ENCODE results near the gene EEF1A1.
"Not testable (repeated sequence)": the region's sequence is repeated elsewhere in the genome, so short reads cannot be mapped to it uniquely, and the experiment has no call there.

The EEF1A1 gene

DNA sequence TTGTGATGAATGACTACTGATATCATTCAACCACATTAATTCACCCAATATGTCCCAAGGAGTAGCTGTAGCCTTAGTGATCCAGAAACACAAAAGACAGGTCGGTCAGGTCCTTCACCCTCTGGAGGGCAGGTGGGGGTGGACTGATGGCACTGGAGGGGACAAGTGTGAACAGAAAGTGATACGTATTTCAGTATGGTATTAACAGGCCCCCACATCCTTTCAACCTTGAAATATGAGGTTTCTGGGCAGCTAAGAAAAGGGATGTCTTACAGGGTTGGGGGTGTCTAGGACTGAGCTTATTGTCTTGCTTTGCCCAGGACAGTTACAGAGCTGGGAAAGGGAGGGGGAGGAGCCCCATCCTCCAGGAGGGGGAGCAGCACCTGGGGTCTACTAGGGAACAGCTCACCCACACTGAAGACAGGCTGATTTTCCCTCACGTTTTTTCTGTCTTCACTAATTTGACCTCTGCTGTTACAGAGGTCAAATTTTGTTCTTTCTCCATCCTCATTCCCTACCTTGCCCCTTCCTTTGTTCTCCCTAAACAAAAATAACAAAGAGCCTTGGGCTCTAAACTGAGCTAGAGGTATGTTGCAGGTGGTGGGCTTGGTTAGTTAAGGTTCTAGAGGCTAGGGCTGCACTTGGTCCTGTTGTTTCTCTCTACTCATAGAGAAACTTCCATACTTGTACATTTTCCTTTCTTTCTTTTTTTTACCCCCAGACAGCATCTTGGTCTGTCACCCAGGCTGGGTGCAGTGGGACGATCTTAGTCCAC is 38.0 kb upstream of the EEF1A1 start:
- no peak for TF ChIP-seq Cebpa-rat (IDR thresholded peaks at IDR 0.05)
- H3K27ac ChIP-seq: no peak overlapping the region
- no peaks in the 10 kb centered on the region for H3K27me3 ChIP-seq
- no peak overlapping the region for H3K4me2 ChIP-seq
- H3K4me3 ChIP-seq: no peak overlapping the region
- no peaks in the 10 kb centered on the region for H3K9me3 ChIP-seq
- no peaks in the 10 kb centered on the region for H3K36me3 ChIP-seq
- no peak overlapping the region for H3K9ac ChIP-seq
- H3K4me1 ChIP-seq: no peaks in the 10 kb centered on the region
- no peaks in the 10 kb centered on the region for H4K20me1 ChIP-seq

GRCh38 chr6:73556836-73557235 is 36.0 kb upstream of the EEF1A1 start:
- TF ChIP-seq Cebpa-rat (IDR thresholded peaks at IDR 0.05): no peak
- H3K9ac ChIP-seq: no peak overlapping the region
- H3K36me3 ChIP-seq: no peaks in the 10 kb centered on the region
- no peaks in the 10 kb centered on the region for H3K4me1 ChIP-seq
- no peaks in the 10 kb centered on the region for H3K27me3 ChIP-seq
- H3K4me2 ChIP-seq: no peak overlapping the region
- no peak overlapping the region for H3K27ac ChIP-seq
- H3K4me3 ChIP-seq: no peak overlapping the region
- H4K20me1 ChIP-seq: no peaks in the 10 kb centered on the region
- H3K9me3 ChIP-seq: no peaks in the 10 kb centered on the region

DNA sequence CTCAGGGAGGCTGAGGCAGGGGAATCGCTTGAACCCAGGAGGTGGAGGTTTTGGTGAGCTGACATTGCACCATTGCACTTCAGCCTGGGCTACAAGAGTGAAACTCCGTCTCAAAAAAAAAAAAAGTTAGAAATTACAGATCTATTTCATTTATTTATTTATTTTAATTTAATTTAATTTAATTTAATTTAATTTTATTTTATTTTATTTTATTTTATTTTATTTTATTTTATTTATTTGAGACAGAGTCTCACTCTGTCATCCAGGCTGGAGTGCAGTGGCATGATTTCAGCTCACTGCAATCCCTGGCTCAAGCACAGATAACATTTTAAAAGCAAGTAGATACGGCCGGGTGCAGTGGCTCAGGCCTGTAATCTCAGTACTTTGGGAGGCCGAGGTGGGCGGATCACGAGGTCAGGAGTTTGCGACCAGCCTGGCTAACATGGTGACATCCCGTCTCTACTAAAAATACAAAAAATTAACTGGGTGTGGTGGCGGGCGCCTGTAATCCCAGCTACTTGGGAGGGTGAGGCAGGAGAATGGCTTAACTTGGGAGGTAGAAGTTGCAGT is 34.6 kb upstream of the EEF1A1 start:
- H3K9ac ChIP-seq, H3K4me1 ChIP-seq, H3K4me3 ChIP-seq, H3K27ac ChIP-seq, H3K27me3 ChIP-seq, H3K9me3 ChIP-seq, H3K36me3 ChIP-seq, H3K4me2 ChIP-seq, H4K20me1 ChIP-seq: not testable (repeated sequence)

DNA sequence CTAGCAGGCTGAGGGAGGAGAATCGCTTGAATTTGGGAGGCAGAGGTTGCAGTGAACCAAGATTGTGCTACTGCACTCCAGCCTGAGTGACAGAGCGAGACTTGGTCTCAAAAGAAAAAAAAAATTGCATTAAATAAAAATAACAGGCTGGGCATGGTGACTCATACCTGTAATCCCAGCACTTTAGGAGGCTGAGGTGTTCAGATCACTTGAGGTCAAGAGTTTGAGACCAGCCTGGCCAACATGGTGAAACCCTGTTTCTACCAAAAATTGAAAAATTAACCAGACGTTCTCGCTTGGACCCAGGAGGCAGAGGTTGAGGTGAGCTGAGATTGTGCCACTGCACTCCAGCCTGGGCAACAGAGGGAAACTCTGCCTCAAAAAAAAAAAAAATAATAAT is 30.3 kb upstream of the EEF1A1 start:
- H3K9ac ChIP-seq, H3K27me3 ChIP-seq, H3K36me3 ChIP-seq, H4K20me1 ChIP-seq, H3K4me1 ChIP-seq, H3K4me2 ChIP-seq, H3K4me3 ChIP-seq, H3K9me3 ChIP-seq, H3K27ac ChIP-seq: not testable (repeated sequence)

- Histone ChIP-seq H3K4me3 (no peak overlapping the region), H3K4me1 (no peaks in the 10 kb centered on the region), H3K27me3 (no peaks in the 10 kb centered on the region), H3K9me3 (no peaks in the 10 kb centered on the region), H3K4me2 (no peak overlapping the region), H3K9ac (no peak overlapping the region), H3K27ac (no peak overlapping the region), H4K20me1 (no peaks in the 10 kb centered on the region), H3K36me3 (no peaks in the 10 kb centered on the region)
- TF ChIP-seq Cebpa-rat (IDR thresholded peaks at IDR 0.05): no peak
Observed at GRCh38 chr6:73548458-73549446, 27.9 kb upstream of the EEF1A1 start.

GRCh38 chr6:73547036-73547435 is 26.2 kb upstream of the EEF1A1 start:
- H3K9ac ChIP-seq: no peak overlapping the region
- no peaks in the 10 kb centered on the region for H4K20me1 ChIP-seq
- H3K36me3 ChIP-seq: no peaks in the 10 kb centered on the region
- H3K4me2 ChIP-seq: no peak overlapping the region
- no peaks in the 10 kb centered on the region for H3K27me3 ChIP-seq
- no peaks in the 10 kb centered on the region for H3K4me1 ChIP-seq
- TF ChIP-seq Cebpa-rat (IDR thresholded peaks at IDR 0.05): no peak
- H3K27ac ChIP-seq: no peak overlapping the region
- no peaks in the 10 kb centered on the region for H3K9me3 ChIP-seq
- H3K4me3 ChIP-seq: no peak overlapping the region

GRCh38 chr6:73542891-73543290 is 22.1 kb upstream of the EEF1A1 start:
- Histone ChIP-seq H3K4me2 (no peak overlapping the region), H3K4me3 (no peak overlapping the region), H3K27me3 (no peaks in the 10 kb centered on the region), H3K36me3 (no peaks in the 10 kb centered on the region), H3K27ac (no peak overlapping the region), H3K4me1 (no peaks in the 10 kb centered on the region), H3K9ac (no peak overlapping the region), H4K20me1 (no peaks in the 10 kb centered on the region), H3K9me3 (no peaks in the 10 kb centered on the region)
- no peak for TF ChIP-seq Cebpa-rat (IDR thresholded peaks at IDR 0.05)

DNA sequence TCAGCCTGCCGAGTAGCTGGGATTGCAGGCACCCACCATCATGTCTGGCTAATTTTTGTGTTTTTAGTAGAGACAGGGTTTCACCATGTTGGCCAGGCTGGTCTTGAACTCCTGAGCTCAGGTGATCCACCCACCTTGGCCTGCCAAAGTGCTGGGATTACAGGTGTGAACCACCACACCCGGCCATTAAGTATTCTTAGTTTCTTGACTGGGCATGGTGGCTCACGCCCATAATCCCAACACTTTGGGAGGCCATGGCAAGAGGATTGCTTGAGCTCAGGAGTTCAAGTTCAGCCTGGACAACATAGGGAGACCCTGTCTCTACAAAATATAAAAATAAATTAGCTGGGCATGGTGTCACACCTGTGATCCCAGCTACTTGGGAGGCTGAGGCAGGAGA is 21.6 kb upstream of the EEF1A1 start:
- not testable (repeated sequence) for H3K4me3 ChIP-seq, H3K4me1 ChIP-seq, H3K27ac ChIP-seq, H3K36me3 ChIP-seq, H3K9ac ChIP-seq, H4K20me1 ChIP-seq, H3K9me3 ChIP-seq, H3K4me2 ChIP-seq, H3K27me3 ChIP-seq

DNA sequence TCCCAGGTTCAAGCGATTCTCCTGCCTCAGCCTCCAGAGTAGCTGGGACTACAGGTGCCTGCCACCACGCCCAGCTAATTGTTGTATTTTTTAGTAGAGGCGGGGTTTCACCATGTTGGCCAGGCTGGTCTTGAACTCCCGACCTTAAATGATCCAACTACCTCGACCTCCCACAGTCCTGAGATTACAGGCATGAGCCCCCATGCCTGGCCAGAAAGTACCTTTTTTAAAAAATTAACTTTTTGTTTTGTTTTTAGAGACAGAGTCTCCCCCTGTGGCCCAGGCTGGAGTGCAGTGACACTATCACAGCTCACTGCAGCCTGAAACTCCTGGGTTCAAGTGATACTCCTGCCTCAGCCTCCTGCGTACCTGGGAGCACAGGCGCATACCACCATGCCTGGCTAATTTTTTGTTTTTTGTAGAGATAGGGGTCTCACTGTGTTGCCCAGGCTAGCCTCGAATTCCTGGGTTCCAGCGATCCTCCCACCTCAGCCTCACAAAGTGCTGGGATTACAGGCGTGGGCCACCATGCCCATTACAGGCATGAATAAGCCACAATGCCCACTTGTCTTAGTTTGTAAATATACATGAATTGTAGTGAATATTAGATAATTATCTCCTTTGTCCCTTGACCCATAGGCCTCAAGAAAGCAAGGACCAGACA is 17.4 kb upstream of the EEF1A1 start:
- H3K9me3 ChIP-seq: no peaks in the 10 kb centered on the region
- no peaks in the 10 kb centered on the region for H3K27me3 ChIP-seq
- H3K4me2 ChIP-seq: no peak overlapping the region
- H3K4me3 ChIP-seq: no peak overlapping the region
- H3K9ac ChIP-seq: no peak overlapping the region
- H4K20me1 ChIP-seq: no peaks in the 10 kb centered on the region
- TF ChIP-seq Cebpa-rat (IDR thresholded peaks at IDR 0.05): no peak
- no peaks in the 10 kb centered on the region for H3K4me1 ChIP-seq
- H3K27ac ChIP-seq: no peak overlapping the region
- no peaks in the 10 kb centered on the region for H3K36me3 ChIP-seq

GRCh38 chr6:73537677-73538076 is 16.8 kb upstream of the EEF1A1 start:
- H3K9me3 ChIP-seq: no peaks in the 10 kb centered on the region

More at GRCh38 chr6:73537677-73538076, 16.8 kb upstream of the EEF1A1 start:
- no peak for TF ChIP-seq Cebpa-rat (IDR thresholded peaks at IDR 0.05)
- Histone ChIP-seq H3K9ac (no peak overlapping the region), H3K36me3 (no peaks in the 10 kb centered on the region), H3K4me3 (no peak overlapping the region), H3K27ac (no peak overlapping the region), H3K4me1 (no peaks in the 10 kb centered on the region), H3K27me3 (no peaks in the 10 kb centered on the region), H3K4me2 (no peak overlapping the region), H4K20me1 (no peaks in the 10 kb centered on the region)

All from BLaER1 (cell line).